ENCODE measurements around the gene RABL6.
"Not testable (repeated sequence)": the region's sequence is repeated elsewhere in the genome, so short reads cannot be mapped to it uniquely, and the experiment has no call there.

The RABL6 gene

GRCh38 chr9:136784997-136785361, 22.8 kb upstream of the RABL6 start:
- Histone ChIP-seq H3K27me3 (no peaks in the 10 kb centered on the region), H3K4me3 (ENCODE audit: low read depth, low read length) (no peak overlapping the region), H3K9me3 (no peaks in the 10 kb centered on the region), H3K36me3 (no peaks in the 10 kb centered on the region), H3K4me1 (peaks cover 22% of the 10 kb centered on the region)
- TF ChIP-seq CTCF (IDR thresholded peaks at IDR 0.05; ENCODE audit: low read depth, low read length): no peak
- DNase-seq: no peak

GRCh38 chr9:136785565-136786355, 22.0 kb upstream of the RABL6 start:
- not testable (repeated sequence) for H3K36me3 ChIP-seq; DNase-seq; H3K4me3 ChIP-seq (ENCODE audit: low read depth, low read length); H3K9me3 ChIP-seq; H3K27me3 ChIP-seq
- peaks cover 25% of the 10 kb centered on the region for H3K4me1 ChIP-seq

GRCh38 chr9:136786451-136786850, 21.3 kb upstream of the RABL6 start:
- Histone ChIP-seq H3K9me3 (no peaks in the 10 kb centered on the region), H3K4me3 (ENCODE audit: low read depth, low read length) (no peak overlapping the region), H3K4me1 (peaks cover 25% of the 10 kb centered on the region), H3K36me3 (no peaks in the 10 kb centered on the region), H3K27me3 (no peaks in the 10 kb centered on the region)
- DNase-seq: no peak
- no peak for TF ChIP-seq CTCF (IDR thresholded peaks at IDR 0.05; ENCODE audit: low read depth, low read length)

GRCh38 chr9:136786983-136787382, 20.8 kb upstream of the RABL6 start:
- H3K4me1 ChIP-seq: peaks cover 25% of the 10 kb centered on the region
- H3K27me3 ChIP-seq; DNase-seq; H3K36me3 ChIP-seq; H3K9me3 ChIP-seq; H3K4me3 ChIP-seq (ENCODE audit: low read depth, low read length): not testable (repeated sequence)

GRCh38 chr9:136787690-136788400, 19.9 kb upstream of the RABL6 start:
- Histone ChIP-seq H3K4me3 (ENCODE audit: low read depth, low read length) (peak overlapping the region; percentile 49), H3K4me1 (peaks cover 25% of the 10 kb centered on the region), H3K36me3 (no peaks in the 10 kb centered on the region), H3K27me3 (no peaks in the 10 kb centered on the region), H3K9me3 (no peaks in the 10 kb centered on the region)
- TF ChIP-seq CTCF (IDR thresholded peaks at IDR 0.05; ENCODE audit: low read depth, low read length): peak; percentile 77
- DNase-seq: peak; percentile 77

- Histone ChIP-seq H3K4me1 (peaks cover 26% of the 10 kb centered on the region), H3K4me3 (ENCODE audit: low read depth, low read length) (peak overlapping the region; percentile 49)
- not testable (repeated sequence) for H3K9me3 ChIP-seq, H3K27me3 ChIP-seq, DNase-seq, H3K36me3 ChIP-seq
Observed at GRCh38 chr9:136788644-136789522, 18.9 kb upstream of the RABL6 start.

- no peaks in the 10 kb centered on the region for H3K36me3 ChIP-seq
- peaks cover 23% of the 10 kb centered on the region; the same call in 1 of the 2 replicates for H3K4me1 ChIP-seq
Observed at GRCh38 chr9:136789523-136789937, 18.2 kb upstream of the RABL6 start.

More at GRCh38 chr9:136789523-136789937, 18.2 kb upstream of the RABL6 start:
- H3K9me3 ChIP-seq: no peaks in the 10 kb centered on the region
- no peaks in the 10 kb centered on the region for H3K27me3 ChIP-seq
- no peak for TF ChIP-seq CTCF (IDR thresholded peaks at IDR 0.05; ENCODE audit: low read depth, low read length)
- no peak overlapping the region for H3K4me3 ChIP-seq (ENCODE audit: low read depth, low read length)
- no peak for DNase-seq

Data from BE2C (cell line).